Activated CD8-positive, alpha-beta memory T cell treated with anti-CD3 and anti-CD28 coated beads, Interleukin-2, amount 50 U/mL, for 24 hours (primary cell): ENCODE results near the gene FAM98B.

ENCODE experiments used
- DNase-seq: peaks from one replicate; pipeline ENCODE4 v3.0.0-alpha.2; 2020; ENCODE audit errors: extremely low read depth

The FAM98B gene

GRCh38 chr15:38461066-38461833, 7.3 kb downstream of the FAM98B start:
- no peak for DNase-seq

GRCh38 chr15:38463893-38464292, 10.0 kb downstream of the FAM98B start:
- no peak for DNase-seq

DNA sequence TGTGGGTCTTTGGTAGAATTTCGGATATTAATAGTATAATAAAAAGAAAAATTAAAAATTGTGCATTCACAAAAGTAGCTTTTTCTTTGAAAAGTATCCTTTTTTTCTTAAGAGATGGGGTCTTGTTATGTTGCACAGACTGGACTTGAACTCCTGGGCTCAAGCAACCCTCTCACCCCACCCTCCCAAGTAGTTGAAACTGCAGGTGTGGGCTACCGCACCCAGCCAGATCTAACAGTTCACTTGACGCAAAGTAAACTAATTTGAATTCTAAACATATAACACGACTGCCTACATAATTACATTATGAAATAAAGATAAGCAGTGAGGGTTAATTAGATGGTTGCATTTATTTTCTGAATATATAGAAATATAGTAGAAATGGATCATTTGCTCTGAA, 10.7 kb downstream of the FAM98B start:
- no peak for DNase-seq

DNA sequence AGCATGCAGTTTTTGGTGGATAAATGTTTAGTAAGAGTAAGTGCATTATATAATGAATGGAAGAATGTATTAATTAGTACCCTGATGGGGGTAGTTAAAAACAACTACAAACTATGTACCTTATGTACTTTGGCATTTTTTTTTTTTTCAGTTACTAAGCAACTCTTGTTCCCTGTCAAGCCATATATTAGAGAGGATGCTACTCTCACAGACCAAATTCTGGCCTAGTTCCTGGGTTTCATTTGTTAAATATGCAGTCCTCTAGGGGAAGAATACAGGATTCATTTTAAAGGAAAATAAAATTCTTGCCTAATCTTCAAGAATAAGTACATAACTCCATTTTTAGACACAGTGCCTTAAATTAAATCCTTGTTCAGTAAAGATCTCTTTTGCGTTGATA, 16.9 kb downstream of the FAM98B start:
- DNase-seq, result no peak

DNA sequence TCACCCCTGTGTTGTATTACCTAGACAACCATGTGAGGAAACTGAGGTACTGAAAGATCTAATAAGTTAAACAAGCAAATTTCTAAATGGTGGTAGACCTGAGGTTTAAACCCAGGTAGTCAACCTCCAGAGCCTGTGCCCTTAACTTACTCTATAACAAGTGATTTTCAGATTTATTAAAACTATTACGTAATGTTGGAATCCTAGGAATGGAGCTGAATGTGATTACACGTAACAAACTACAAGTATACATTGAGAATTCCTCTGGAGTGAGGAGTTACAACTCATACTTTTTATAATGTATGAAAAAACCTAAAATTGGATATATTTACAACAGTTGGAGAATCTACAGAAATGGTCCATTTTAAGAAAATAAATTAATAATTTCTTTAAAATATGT, 18.0 kb downstream of the FAM98B start:
- DNase-seq, result no peak

GRCh38 chr15:38474155-38474757, 20.3 kb downstream of the FAM98B start:
- no peak for DNase-seq

DNA sequence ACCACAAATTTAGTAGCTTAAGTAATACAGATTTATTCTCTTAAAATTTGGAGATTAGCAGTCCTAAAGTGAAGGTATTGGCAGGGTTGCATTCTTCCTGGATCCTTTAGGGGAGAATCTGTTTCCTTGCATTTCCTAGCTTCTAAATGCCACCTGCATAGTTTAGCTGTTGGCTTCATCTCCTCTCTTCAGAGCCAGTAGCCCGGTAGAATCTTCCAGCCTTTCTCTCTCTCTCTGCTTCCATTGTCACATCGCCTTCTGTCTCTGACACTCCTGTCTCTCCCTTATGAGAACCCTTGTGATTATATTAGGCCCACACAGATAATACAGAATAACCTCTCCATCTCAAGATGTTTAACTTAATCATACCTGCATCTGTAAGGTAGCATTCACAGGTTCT, 21.4 kb downstream of the FAM98B start:
- DNase-seq, result no peak

DNA sequence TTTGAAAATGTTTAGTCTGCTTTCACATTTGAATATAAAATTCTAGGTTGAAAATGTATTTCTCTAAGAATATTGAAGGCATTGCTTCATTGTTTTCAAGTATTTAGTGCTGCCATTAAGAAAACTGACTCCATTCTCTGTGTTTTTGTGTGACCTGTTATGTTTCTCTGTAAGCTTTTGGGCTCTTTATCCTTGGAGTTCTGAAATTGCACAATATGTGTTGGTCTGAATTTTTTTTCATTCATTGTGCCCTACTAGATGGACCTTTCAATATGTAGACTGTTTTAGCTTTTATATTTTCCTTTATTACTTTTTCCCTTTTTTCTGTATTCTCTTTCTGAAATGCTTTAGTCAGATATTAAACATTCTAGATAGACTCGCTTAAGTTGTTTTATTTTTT, 22.2 kb downstream of the FAM98B start:
- DNase-seq, result no peak

- DNase-seq, result no peak
Observed at GRCh38 chr15:38477637-38478036, 23.7 kb downstream of the FAM98B start.

GRCh38 chr15:38479266-38479665, 25.3 kb downstream of the FAM98B start:
- DNase-seq, result no peak

DNA sequence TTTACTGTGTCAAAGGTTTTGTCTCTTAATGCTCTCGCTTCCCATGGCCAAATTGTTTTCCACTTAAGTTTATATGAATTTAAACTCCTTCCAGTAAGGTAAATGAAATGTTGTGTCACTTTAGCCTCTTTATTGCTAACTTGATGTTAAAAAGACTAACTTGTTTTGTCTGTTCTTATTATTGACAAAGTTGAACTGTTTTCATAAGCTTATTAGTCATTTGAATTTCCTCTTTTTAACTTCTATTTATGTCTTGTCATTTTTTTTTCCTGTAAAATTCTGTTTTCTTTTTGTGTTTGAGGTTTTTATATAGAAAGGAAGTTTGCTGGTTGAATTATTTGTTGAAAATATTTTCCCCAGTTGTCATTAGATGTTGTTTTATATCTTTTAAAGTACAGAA, 25.8 kb downstream of the FAM98B start:
- DNase-seq, result no peak

DNA sequence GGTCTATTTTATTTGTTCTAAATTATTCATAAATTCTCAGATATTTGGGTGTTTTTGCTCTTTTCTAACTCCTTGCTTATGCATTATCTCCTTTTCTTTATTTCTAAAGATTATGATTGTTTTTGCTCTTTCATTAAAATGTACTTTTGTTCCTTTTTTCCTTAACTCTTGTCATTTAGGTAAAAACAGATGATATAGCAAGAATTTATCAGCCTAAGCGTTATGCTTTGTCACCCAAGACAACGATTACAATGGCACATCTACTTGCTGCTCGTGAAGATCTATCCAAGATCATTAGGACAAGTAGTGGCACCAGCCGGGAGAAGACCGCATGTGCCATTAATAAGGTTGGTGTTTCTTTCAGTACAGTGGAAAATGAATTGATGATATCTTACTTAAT, 27.2 kb downstream of the FAM98B start:
- no peak for DNase-seq

DNA sequence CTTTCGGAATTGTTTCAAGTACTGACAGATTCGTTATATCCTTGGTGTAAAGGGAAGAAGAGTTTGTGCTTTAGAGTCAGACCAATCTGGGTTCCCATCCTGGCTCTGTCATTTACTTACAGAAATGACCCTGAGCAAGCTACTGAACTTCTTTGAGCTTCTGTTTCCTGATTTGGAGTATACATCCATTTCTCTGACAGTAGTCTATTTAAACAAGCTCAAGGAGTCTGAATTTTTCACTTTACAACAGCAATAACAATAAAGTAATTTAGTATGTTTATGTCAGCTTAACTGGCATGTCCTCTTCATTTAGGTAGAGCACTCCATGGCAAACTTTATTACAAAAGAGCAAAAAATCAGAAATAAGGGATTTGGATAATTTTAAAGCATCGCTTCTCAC, 27.8 kb downstream of the FAM98B start:
- no peak for DNase-seq

- no peak for DNase-seq
Observed at GRCh38 chr15:38482572-38482971, 28.6 kb downstream of the FAM98B start.

GRCh38 chr15:38486936-38487335, 33.0 kb downstream of the FAM98B start:
- DNase-seq, result no peak

- DNase-seq, result no peak
Observed at GRCh38 chr15:38487378-38487777, 33.5 kb downstream of the FAM98B start.

- DNase-seq, result no peak
Observed at GRCh38 chr15:38490242-38490922, 36.5 kb downstream of the FAM98B start.

DNA sequence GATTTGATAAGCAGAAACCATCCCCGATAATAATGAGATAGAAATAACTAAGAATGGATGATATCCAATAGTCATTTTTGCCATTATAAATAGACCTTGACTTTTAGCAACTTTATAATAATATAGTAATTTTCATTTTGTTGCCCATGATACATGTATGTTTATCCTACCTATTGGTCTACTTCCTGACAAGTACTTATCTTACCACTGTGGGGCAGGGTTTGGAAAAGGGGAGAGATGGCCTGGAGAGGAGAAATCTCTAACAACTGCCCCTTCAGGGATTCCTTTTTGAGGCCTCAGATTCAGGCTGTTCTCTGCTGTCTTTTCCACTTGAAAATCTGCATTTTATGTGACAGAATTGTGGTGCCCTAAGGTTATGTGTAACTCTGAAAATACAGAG, 42.2 kb downstream of the FAM98B start:
- no peak for DNase-seq

GRCh38 chr15:38499651-38500050, 45.7 kb downstream of the FAM98B start:
- no peak for DNase-seq

- no peak for DNase-seq
Observed at GRCh38 chr15:38503496-38503895, 49.6 kb downstream of the FAM98B start.

DNA sequence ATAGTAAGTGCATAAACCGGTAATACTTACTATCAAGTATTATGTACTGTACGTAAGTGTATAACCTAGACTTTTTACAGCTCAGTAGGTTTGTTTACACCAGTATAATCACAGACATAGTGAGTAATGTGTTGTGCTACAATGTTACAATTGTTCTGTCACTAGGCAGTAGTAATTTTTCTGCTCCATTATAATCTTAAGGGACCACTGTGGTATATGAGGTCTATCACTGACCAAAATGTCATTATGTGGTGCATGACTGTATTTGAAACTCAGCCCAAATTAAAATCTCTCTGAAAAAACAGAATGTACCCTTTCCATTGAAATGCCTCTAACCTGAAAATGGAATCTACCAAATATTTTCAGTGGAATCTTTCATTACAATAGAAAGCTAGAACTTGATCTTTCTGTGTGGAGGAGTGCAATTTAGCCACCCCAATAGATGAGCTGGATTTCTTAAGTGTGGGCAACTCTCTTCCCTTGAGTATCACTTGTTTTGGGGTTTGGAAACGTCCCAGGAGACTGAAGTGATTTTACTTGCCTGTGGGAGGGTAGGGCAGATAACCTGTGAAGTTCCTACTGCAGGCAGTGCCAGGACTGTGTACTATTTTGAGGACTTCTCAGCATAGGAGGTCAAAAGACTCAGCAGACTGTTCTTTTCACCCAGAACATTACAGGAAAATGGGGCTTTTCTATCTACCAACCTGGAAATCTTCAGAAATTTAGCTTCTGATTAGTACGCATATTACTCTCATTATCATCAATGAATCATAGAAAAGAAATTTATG, 50.9 kb downstream of the FAM98B start:
- no peak for DNase-seq

GRCh38 chr15:38506997-38507396, 53.1 kb downstream of the FAM98B start:
- no peak for DNase-seq
